Measurements from ENCODE around the gene MIF4GD.
"Not testable (repeated sequence)": the region's sequence is repeated elsewhere in the genome, so short reads cannot be mapped to it uniquely, and the experiment has no call there.

The MIF4GD gene

GRCh38 chr17:75270966-75271232 lies at the start of gene MIF4GD:
Gene MIF4GD (minus strand): TSS chr17:75271231. CDS start chr17:75270195, 1,036 bp downstream.
- DNase-seq (ENCODE audit: low spot score): no peak

GRCh38 chr17:75319904-75320691 lies 49.1 kb upstream of the MIF4GD start:
- DNase-seq (ENCODE audit: low spot score): no peak

- no peak for DNase-seq (ENCODE audit: low spot score)
These were observed 47.7 kb upstream of the MIF4GD start for GRCh38 chr17:75318615-75319222.

DNA sequence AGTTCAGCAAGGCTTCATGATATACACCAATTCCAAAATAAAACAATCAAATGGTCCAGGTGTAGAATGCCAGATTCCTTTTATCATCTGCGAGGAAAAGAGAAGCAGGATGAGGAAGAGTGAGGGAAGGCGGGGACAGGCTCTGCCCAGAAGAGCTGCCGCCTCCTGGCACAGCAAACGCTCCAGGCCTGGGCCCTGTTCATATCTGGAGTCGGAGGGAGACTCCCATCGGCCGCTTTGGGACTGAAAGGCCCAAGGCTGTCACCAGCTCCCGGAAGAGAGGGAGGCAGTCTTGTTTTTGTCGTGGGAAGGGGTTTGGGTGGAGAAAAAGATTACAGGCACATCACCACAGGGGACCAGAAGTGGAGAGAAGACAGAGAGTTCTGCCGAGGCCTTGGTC lies 47.2 kb upstream of the MIF4GD start:
- no peak for DNase-seq (ENCODE audit: low spot score)

GRCh38 chr17:75317671-75318070 lies 46.6 kb upstream of the MIF4GD start:
- DNase-seq (ENCODE audit: low spot score): no peak

DNA sequence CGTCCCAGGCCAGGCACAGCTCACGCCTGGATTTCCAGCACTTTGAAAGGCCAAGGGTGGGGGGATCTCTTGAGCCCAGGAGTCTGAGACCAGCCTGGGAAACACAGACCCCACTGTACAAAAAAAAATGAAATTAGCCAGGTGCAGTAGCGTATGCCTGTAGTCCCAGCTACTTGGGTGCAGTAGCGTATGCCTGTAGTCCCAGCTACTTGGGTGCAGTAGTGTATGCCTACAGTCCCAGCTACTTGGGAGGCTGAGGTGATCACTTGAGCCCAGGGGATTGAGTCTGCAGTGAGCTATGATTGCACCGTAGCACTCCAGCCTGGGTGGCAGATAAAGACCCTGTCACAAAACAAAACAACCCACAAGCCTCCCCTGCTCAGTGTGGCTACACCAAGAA lies 45.2 kb upstream of the MIF4GD start:
- DNase-seq (ENCODE audit: low spot score): no peak

GRCh38 chr17:75315541-75316243 lies 44.7 kb upstream of the MIF4GD start:
- DNase-seq (ENCODE audit: low spot score): no peak

DNA sequence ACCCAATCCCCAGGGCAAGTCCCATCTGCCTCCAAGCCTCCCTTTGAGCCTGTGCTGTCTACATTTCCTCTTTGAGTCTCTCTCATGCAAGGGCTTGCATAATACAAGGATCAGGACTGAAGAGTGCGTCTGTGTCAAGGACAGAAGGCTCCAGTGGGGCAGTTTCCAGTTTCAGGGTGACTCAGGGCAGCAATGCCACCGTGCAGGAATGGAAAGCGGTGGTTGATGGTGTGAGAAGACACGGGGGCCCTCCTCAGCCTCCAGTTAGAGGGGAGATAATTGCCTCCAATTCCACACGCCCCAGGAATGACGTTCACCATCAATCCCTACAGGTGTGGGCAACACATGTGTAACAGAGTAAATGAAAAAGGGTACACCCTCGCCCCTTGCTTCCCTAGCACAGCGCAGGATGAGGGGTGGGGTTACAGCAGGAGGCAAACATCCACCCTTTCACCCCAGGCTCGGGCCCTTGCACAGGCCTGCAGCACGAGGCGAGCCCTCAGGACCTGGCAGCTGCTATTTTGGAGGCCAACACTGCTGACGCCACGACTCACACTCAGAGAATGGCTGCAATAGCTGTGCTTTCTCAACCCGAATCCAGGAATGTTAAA lies 43.0 kb upstream of the MIF4GD start:
- no peak for DNase-seq (ENCODE audit: low spot score)

DNA sequence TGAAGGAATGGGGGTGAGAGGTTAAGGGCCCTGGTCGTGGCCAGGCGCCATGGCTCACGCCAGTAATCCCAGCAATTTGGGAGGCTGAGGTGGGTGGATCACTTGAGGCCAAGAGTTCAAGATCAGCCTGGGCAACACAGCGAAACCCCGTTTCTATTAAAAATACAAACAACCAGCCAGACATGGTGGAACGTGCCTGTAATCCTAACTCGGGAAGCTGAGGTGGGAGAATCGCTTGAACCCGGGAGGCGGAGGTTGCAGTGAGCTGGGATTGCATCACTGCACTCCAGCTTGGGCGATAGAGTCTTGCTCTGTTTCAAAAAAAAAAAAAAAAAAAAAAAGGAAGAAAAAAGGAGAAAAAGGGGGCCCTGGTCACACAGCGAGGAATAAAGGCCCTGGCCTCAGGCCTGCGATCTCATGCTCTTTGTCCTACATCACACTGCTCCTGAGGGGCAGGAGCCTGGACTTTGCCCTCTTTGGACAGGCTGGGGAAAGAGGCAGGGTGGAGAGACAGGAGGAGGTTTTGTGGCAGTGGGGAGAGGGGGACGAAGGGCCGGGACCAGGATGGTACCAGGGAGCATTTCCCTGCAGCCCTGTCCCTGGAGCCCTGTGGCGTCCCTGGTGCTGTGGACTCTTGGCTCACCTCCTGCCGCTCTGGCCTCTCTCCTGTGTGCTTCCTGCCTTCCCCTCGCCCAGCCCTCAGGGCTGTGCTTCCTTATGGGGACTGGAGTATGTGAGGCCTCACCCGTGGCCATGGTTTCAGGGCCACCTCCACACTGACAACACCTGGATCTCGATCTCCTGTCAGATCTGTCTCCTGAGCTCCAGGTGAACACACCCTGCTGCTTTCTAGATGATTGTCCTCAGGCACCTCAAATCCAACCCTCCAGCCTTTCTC lies 38.0 kb upstream of the MIF4GD start:
- no peak for DNase-seq (ENCODE audit: low spot score)

DNA sequence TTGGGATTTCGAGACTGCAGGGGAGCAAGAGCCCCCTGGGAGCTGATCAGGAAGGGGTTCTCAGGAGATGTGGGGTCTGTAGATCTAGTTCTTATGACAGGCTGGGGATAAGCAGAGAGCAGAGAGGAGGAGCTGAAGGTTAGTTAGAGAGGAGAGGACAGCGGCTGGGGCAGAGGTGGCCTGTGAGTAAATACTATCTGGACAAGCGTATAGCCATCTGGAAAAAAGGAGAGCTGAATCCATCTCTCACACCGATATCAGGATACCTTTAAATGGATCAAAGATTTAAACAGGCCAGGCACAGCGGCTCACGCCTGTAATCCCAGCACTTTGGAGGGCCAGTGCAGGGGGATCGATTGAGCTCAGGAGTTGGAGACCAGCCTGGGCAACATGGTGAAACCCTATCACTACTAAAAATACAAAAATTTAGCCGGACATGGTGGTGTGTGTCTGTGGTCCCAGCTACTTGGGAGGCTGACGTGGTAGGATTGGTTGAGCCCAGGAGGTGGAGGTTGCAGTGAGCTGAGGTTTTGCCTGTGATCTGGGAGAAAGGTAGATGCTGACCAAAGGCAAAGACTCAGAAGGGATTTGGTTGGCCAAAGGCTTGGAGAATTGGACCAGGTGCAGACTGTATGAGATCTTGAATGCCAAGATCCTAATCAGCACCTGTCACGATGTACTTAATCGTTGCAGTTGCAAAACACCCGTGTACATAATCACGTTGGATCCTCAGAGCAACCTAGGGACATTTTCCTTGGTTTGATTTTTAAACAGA lies 37.1 kb upstream of the MIF4GD start:
- no peak for DNase-seq (ENCODE audit: low spot score)

GRCh38 chr17:75301502-75302206 lies 30.6 kb upstream of the MIF4GD start:
- DNase-seq (ENCODE audit: low spot score): no peak

DNA sequence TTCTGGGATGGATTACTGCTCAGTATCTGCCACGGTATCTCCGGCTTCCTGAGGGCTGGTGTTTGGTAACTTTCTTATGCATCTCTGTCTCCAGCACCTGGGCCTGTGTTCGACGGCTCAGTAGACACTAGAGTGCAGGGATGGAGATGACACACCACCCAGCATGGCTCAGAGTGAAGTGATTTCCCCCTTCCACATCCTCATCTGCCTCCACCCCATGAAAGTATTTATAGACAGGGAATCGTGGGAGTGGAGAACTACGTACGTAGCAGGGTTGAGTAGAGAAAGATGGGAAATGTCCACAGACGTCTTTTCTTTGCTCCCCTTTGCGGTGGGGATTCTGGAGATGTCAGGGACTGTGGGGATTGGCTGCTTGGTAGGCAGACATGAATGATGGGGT lies 30.0 kb upstream of the MIF4GD start:
- DNase-seq (ENCODE audit: low spot score): no peak

GRCh38 chr17:75300280-75300679 lies 29.2 kb upstream of the MIF4GD start:
- no peak for DNase-seq (ENCODE audit: low spot score)

DNA sequence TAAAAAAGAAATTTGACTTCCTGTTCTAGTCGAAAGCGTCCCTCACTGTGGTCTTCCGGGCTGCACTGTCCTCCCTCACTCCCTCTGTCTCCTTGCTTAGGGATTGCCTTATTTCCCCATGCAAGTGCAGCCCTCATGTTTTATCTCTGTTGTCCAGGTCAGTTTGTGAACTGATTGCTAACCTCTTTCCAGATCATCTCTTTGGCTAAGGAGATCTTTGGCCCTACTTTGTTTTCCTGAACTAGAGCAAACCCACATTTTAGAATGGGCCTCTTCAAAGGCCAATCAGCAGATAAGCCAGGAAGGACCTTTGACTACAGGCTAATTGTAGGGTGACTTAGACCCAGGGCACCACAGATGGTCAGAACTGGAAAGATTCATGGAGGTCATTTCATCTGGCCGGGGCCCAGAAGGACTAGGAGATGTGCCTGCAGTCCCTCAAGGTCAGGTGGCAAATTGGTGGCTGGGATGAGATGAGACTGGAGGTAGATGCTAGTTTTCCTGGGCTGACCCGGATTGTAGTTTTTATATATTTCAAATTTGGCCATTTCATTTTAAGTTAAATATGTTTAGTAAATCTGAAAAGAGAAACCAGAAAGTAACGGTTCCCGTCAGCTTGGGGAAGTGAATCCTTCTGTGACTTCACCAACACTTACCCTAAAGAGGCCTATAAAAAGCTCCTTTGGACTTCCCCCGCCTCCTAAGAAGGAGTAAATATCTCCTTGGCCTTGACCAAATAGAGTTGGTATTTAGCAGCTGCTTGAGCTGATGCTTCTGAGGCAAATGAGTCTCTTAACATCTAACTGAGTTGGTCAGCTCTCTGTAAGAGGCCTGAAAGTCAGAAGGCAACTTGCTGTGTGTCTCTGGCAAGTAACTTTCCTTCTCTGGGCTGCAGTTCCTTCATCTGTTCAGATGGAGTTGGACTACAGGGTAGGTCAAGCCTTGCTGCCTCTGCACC lies 24.4 kb upstream of the MIF4GD start:
- DNase-seq (ENCODE audit: low spot score): no peak

DNA sequence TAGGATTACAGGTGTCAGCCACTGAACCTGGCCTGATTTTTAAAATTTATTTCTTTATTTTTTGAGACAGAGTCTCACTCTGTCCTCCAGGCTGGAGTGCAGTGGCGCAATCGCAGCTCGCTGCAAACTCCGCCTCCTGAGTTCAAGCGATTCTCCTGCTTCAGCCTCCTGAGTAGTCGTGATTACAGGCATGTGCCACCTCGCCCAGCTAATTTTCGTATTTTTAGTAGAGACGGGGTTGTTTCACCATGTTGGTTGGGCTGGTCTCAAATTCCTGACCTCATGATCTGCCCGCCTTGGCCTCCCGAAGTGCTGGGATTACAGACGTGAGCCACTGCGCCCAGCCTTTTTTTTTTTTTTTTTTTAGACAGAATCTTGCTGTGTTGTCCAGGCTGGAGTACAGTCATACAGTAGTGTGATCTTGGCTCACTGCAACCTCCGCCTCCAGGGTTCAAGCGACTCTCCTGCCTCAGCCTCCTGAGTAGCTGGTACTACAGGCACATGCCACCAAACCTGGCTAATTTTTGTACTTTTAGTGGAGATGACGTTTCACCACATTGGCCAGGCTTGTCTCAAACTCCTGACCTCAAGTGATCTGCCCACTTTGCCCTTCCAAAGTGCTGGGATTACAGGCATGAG lies 21.9 kb upstream of the MIF4GD start:
- DNase-seq (ENCODE audit: low spot score): not testable (repeated sequence)

GRCh38 chr17:75289832-75290337 lies 18.9 kb upstream of the MIF4GD start:
- peak; percentile 66 for DNase-seq (ENCODE audit: low spot score)

DNA sequence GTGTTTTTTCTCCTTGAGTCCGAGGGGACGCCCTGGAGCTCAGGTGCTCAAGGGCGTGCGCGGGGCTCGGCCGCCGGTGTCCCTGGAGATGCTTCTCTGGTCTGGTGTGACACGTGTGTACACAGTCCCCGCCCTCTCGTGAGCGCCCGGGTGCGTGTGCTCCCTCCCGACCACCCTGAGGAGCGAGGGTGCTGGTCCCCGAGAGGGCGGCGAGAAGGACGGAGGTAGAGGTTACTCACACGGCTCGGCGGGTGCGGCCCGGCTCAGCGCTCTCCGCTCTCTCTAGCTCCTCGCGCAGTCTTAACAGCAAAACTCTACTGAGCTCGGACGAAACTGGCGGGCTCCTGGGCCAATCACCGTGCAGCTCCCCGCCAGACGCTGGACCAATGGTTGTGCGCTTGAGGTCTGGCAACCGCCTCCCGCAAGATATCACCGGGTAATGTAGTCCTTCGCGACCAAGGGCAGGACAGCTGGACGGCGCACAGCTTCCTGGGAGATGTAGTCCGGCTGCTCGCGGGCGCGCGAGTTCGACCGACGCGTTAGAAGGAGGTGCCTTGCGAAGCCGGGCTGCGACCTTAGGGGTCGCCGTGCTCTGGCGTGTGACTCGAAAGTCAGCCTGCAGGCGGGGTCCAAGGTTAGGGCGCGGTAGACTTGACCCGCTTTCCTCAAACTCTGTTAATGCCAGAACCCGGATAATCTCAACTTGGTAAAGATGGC lies 18.2 kb upstream of the MIF4GD start, which contains the start of gene SLC25A19:
Gene SLC25A19 (minus strand): TSS at position 319 of the 717 bp plus-strand sequence. CDS start 2,669 bp downstream, outside the sequence.
- peak; percentile 99 for DNase-seq (ENCODE audit: low spot score)

DNA sequence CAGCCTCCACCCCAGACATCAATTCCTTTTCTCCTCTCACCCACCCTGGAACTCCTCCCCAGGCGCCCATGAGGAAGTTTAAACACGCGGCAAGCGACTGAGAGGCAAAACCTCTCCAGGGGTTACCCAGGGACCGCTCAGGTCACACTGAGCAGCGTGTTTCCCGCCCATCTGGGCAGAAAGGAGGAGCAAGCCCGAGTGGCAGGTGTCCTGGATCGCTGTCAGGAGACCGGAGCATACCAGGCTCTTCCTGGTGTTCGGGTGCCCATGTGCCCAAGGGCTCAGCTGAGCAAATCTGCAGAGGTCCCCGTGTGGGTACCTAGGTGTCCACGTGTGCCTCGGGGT lies 17.7 kb upstream of the MIF4GD start:
- no peak for DNase-seq (ENCODE audit: low spot score)
